ENCODE measurements around the gene TANC1. TPM values are rescaled to one million over a fixed set of nuclear protein-coding genes. Genes with fewer than 3 reads are reported as not detected.

TANC1 gene
- total and polyA plus RNA-seq, 12 donors, result 17.8 to 90.5 (median 70.0) TPM

GRCh38 chr2:159175182-159175581, 206.7 kb downstream of the TANC1 start:
- intact Hi-C loops (cut with DNase I), result loop anchor here in 1 of 10 donors (10.0 kb wide), 1 partner anchor 280 kb away; no protein-coding TSS in a partner anchor
- TF ChIP-seq CTCF (IDR thresholded peaks at IDR 0.05), result peak in 1 of 9 donors; percentile 21
- H3K27me3 ChIP-seq, result no peaks in the 10 kb centered on the region
- peaks cover 0 to 100% (median 22%) of the 10 kb centered on the region in 9 donors for H3K36me3 ChIP-seq
- H3K9me3 ChIP-seq, result no peaks in the 10 kb centered on the region
- ATAC-seq, result peak; percentile 36 to 77 (median 68)
- H3K4me1 ChIP-seq, result peaks cover 0 to 38% (median 13%) of the 10 kb centered on the region in 9 donors
- WGBS, 2 donors, result 39 to 59% methylated on average over 6 of the region's 6 CpGs
- peak overlapping the region in 7 of 10 donors; percentile 7 to 63 (median 35) for H3K27ac ChIP-seq
- no peak for DNase-seq
- no peak overlapping the region for H3K4me3 ChIP-seq

GRCh38 chr2:159175927-159176326, 207.5 kb downstream of the TANC1 start:
- H3K4me3 ChIP-seq, result no peak overlapping the region
- TF ChIP-seq CTCF (IDR thresholded peaks at IDR 0.05), result no peak
- H3K27ac ChIP-seq, result peak overlapping the region in 5 of 10 donors; percentile 34 to 63 (median 53)
- H3K36me3 ChIP-seq, result peaks cover 0 to 100% (median 22%) of the 10 kb centered on the region in 9 donors
- H3K4me1 ChIP-seq, result peaks cover 0 to 43% (median 19%) of the 10 kb centered on the region in 9 donors
- ATAC-seq (no peak), DNase-seq (no peak)
- H3K27me3 ChIP-seq, result no peaks in the 10 kb centered on the region
- WGBS, 2 donors, result 72% methylated on average over 3 of the region's 3 CpGs
- intact Hi-C loops (cut with DNase I), result loop anchor here in 1 of 10 donors (10.0 kb wide), 1 partner anchor 281 kb away; no protein-coding TSS in a partner anchor
- H3K9me3 ChIP-seq, result no peaks in the 10 kb centered on the region

- H3K27ac ChIP-seq, result no peak overlapping the region
Observed at GRCh38 chr2:159176555-159176954, 208.1 kb downstream of the TANC1 start.

GRCh38 chr2:159177357-159177756, 208.9 kb downstream of the TANC1 start:
- Histone ChIP-seq H3K4me3 (no peak overlapping the region), H3K36me3 (peaks cover 0 to 100% (median 22%) of the 10 kb centered on the region in 9 donors), H3K4me1 (peaks cover 0 to 43% (median 16%) of the 10 kb centered on the region in 9 donors), H3K9me3 (no peaks in the 10 kb centered on the region), H3K27ac (no peak overlapping the region), H3K27me3 (no peaks in the 10 kb centered on the region)
- TF ChIP-seq CTCF (IDR thresholded peaks at IDR 0.05), result no peak
- intact Hi-C loops (cut with DNase I), result loop anchor here in 1 of 10 donors (10.0 kb wide), 1 partner anchor 283 kb away; no protein-coding TSS in a partner anchor
- WGBS, 2 donors, result 88 to 91% methylated on average over 3 of the region's 3 CpGs
- DNase-seq (no peak), ATAC-seq (no peak)

More at GRCh38 chr2:159176555-159176954, 208.1 kb downstream of the TANC1 start:
- Histone ChIP-seq H3K4me3 (no peak overlapping the region), H3K9me3 (no peaks in the 10 kb centered on the region), H3K27me3 (no peaks in the 10 kb centered on the region), H3K4me1 (peaks cover 0 to 43% (median 19%) of the 10 kb centered on the region in 9 donors), H3K36me3 (peaks cover 0 to 100% (median 22%) of the 10 kb centered on the region in 9 donors)
- no peak for TF ChIP-seq CTCF (IDR thresholded peaks at IDR 0.05)
- no peak for DNase-seq
- ATAC-seq, result no peak
- WGBS, 2 donors, result 64 to 67% methylated on average over 5 of the region's 5 CpGs
- intact Hi-C loops (cut with DNase I), result loop anchor here in 1 of 10 donors (10.0 kb wide), 1 partner anchor 282 kb away; no protein-coding TSS in a partner anchor
